WTC11 (cell line): ENCODE results near the gene OSBPL9. TPM values are rescaled to one million over a fixed set of nuclear protein-coding genes. Genes with fewer than 3 reads are reported as not detected.

Experiments
- ATAC-seq: fragments of 200-7000 bp; cut with Tn5 transposase; 2 replicates; pipeline ENCODE4 v1.10.0; 2021; ENCODE audit warnings: mild to moderate bottlenecking, moderate library complexity
- CTCF ChIA-PET: fragments of 300-600 bp; sonication (Branson Sonifier 250); formaldehyde crosslinking; loops from one replicate; lab custom pipeline; 2021; ENCODE audit warnings: antibody characterized with exemption; lab: Charles Lee
- POLR2A ChIA-PET: fragments of 350-600 bp; sonication (Branson Sonifier 250); formaldehyde crosslinking; loops from one replicate; lab custom pipeline; 2021; ENCODE audit warnings: antibody characterized with exemption; lab: Charles Lee
- DNase-seq: peaks from one replicate; pipeline ENCODE4 v3.0.0; 2021; ENCODE audit warnings: low spot score
- H3K27ac Mint-ChIP-seq: 2 replicates; pipeline ENCODE4 v1.8.0; 2021; ENCODE audit warnings: mixed read lengths
- H3K27me3 Mint-ChIP-seq: 2 replicates; pipeline ENCODE4 v1.8.0; 2021; ENCODE audit warnings: low read depth, mild to moderate bottlenecking, moderate library complexity, mixed read lengths
- H3K36me3 Mint-ChIP-seq: 2 replicates; pipeline ENCODE4 v1.8.0; 2021; ENCODE audit warnings: mixed read lengths
- H3K4me1 Mint-ChIP-seq: 2 replicates; pipeline ENCODE4 v1.8.0; 2022; ENCODE audit warnings: mixed read lengths
- H3K4me3 Mint-ChIP-seq: 2 replicates; pipeline ENCODE4 v1.8.0; 2021; ENCODE audit warnings: mild to moderate bottlenecking, moderate library complexity, mixed read lengths
- H3K9me3 Mint-ChIP-seq: 2 replicates; pipeline ENCODE4 v1.8.0; 2021; ENCODE audit warnings: mixed read lengths
- ATF2 ChIP-seq: sonication (generic); formaldehyde crosslinking; IDR thresholded peaks from 2 replicates; pipeline ENCODE4 v1.8.1; 2022; ENCODE audit warnings: low read depth, missing genetic modification reagents, borderline replicate concordance
- CBFB ChIP-seq: sonication (generic); formaldehyde crosslinking; IDR thresholded peaks from 2 replicates; pipeline ENCODE4 v1.8.1; 2022; ENCODE audit warnings: mild to moderate bottlenecking, low read depth, missing genetic modification reagents
- CTCF ChIP-seq: fragments of 200-600 bp; IDR thresholded peaks from 2 replicates; pipeline ENCODE4 v1.8.0; 2022; ENCODE audit warnings: antibody characterized with exemption
- E2F1 ChIP-seq: sonication (generic); formaldehyde crosslinking; IDR thresholded peaks from 2 replicates; pipeline ENCODE4 v1.8.0; 2022; ENCODE audit warnings: mild to moderate bottlenecking, missing genetic modification reagents
- GABPB1 ChIP-seq: sonication (generic); formaldehyde crosslinking; IDR thresholded peaks from 2 replicates; pipeline ENCODE4 v1.8.1; 2023; ENCODE audit warnings: mild to moderate bottlenecking, missing genetic modification reagents
- GRHL2 ChIP-seq: fragments of 250-450 bp; sonication (Bioruptor Pico); IDR thresholded peaks from 2 replicates; pipeline ENCODE4 v1.8.0; 2022; ENCODE audit warnings: mild to moderate bottlenecking, moderate library complexity; ENCODE audit not compliant: insufficient replicate concordance, severe bottlenecking
- MYBL2 ChIP-seq: sonication (generic); formaldehyde crosslinking; IDR thresholded peaks from 2 replicates; pipeline ENCODE4 v1.8.1; 2023; ENCODE audit warnings: mild to moderate bottlenecking, moderate library complexity, missing genetic modification reagents
- NFATC4 ChIP-seq: fragments of 250-450 bp; sonication (Bioruptor Pico); IDR thresholded peaks from 2 replicates; pipeline ENCODE4 v1.9.0; 2021; ENCODE audit warnings: mild to moderate bottlenecking
- NFYB ChIP-seq: sonication (generic); formaldehyde crosslinking; conservative IDR thresholded peaks from 2 replicates; pipeline ENCODE4 v1.8.0; 2022; ENCODE audit warnings: low read depth, missing genetic modification reagents
- NR1H2 ChIP-seq: sonication (generic); formaldehyde crosslinking; IDR thresholded peaks from 2 replicates; pipeline ENCODE4 v1.9.0; 2021; ENCODE audit warnings: mild to moderate bottlenecking, moderate library complexity, missing genetic modification reagents
- PRRX2 ChIP-seq: fragments of 250-450 bp; sonication (Bioruptor Pico); IDR thresholded peaks from 2 replicates; pipeline ENCODE4 v1.8.0; 2021; ENCODE audit warnings: mild to moderate bottlenecking
- STAT6 ChIP-seq: sonication (generic); formaldehyde crosslinking; conservative IDR thresholded peaks from 2 replicates; pipeline ENCODE4 v1.8.1; 2023; ENCODE audit warnings: mild to moderate bottlenecking, low read depth, missing genetic modification reagents, moderate library complexity
- TEAD1 ChIP-seq: sonication (generic); formaldehyde crosslinking; IDR thresholded peaks from 2 replicates; pipeline ENCODE4 v1.8.0; 2022; ENCODE audit warnings: mild to moderate bottlenecking, missing genetic modification reagents
- ZNF232 ChIP-seq: sonication (generic); formaldehyde crosslinking; IDR thresholded peaks from 2 replicates; pipeline ENCODE4 v1.8.0; 2022; ENCODE audit warnings: mild to moderate bottlenecking, missing genetic modification reagents
- ZNF281 ChIP-seq: sonication (generic); formaldehyde crosslinking; IDR thresholded peaks from 2 replicates; pipeline ENCODE4 v1.8.0; 2023; ENCODE audit warnings: mild to moderate bottlenecking, missing genetic modification reagents
- ZNF317 ChIP-seq: sonication (generic); formaldehyde crosslinking; IDR thresholded peaks from 2 replicates; pipeline ENCODE4 v1.8.1; 2023; ENCODE audit warnings: low read depth, mild to moderate bottlenecking, moderate library complexity, missing genetic modification reagents, borderline replicate concordance
- ZNF396 ChIP-seq: fragments of 250-450 bp; sonication (Bioruptor Pico); IDR thresholded peaks from 2 replicates; pipeline ENCODE4 v1.8.0; 2021; ENCODE audit warnings: mild to moderate bottlenecking, moderate library complexity, borderline replicate concordance
- ZNF416 ChIP-seq: fragments of 250-450 bp; sonication (Bioruptor Pico); IDR thresholded peaks from 2 replicates; pipeline ENCODE4 v1.9.0; 2021; ENCODE audit warnings: mild to moderate bottlenecking, inconsistent platforms
- ZNF425 ChIP-seq: fragments of 250-450 bp; sonication (Bioruptor Pico); conservative IDR thresholded peaks from 2 replicates; pipeline ENCODE4 v1.9.0; 2021; ENCODE audit warnings: mild to moderate bottlenecking
- ZNF512 ChIP-seq: sonication (generic); formaldehyde crosslinking; IDR thresholded peaks from 2 replicates; pipeline ENCODE4 v1.8.1; 2022; ENCODE audit warnings: missing genetic modification reagents, borderline replicate concordance
- ZNF671 ChIP-seq: fragments of 250-450 bp; sonication (Bioruptor Pico); IDR thresholded peaks from 2 replicates; pipeline ENCODE4 v1.8.0; 2021; ENCODE audit warnings: mild to moderate bottlenecking
- total RNA-seq: library from RNA; stranded (reverse); gene quantifications from 3 replicates; pipeline ENCODE4 v1.2.3, GENCODE V29; 2021

The OSBPL9 gene
- total RNA-seq, 1 experiment from 2014 or later: 55.6 TPM

- no peak for TF ChIP-seq STAT6 (CRISPR knock-in tag)
- no peak for TF ChIP-seq CBFB (CRISPR knock-in tag)
- no peak for TF ChIP-seq ZNF281 (CRISPR knock-in tag)
- no peak for TF ChIP-seq NFATC4 (CRISPR knock-in tag)
- TF ChIP-seq E2F1 (CRISPR knock-in tag): no peak
- no peak for TF ChIP-seq ZNF396 (CRISPR knock-in tag)
- no peak for TF ChIP-seq GRHL2
- no peak for TF ChIP-seq ZNF317 (CRISPR knock-in tag)
- no peak for TF ChIP-seq PRRX2 (CRISPR knock-in tag)
- TF ChIP-seq GABPB1 (CRISPR knock-in tag): no peak
- TF ChIP-seq ZNF512 (CRISPR knock-in tag): no peak
- TF ChIP-seq ZNF232: no peak
Observed at GRCh38 chr1:51726051-51726450, 109.2 kb downstream of the OSBPL9 start (continued).

- Mint-ChIP-seq H3K27ac (no peak overlapping the region), H3K4me3 (no peak overlapping the region), H3K4me1 (peaks cover 12% of the 10 kb centered on the region), H3K27me3 (no peaks in the 10 kb centered on the region), H3K9me3 (no peaks in the 10 kb centered on the region), H3K36me3 (no peaks in the 10 kb centered on the region)
- POLR2A ChIA-PET: no interaction called here
- CTCF ChIA-PET: interaction anchor here (0.6 kb wide), 1 partner anchor 396 kb away, joined by 4 read pairs; no protein-coding TSS in a partner anchor
- no peak for ATAC-seq
- DNase-seq: no peak
- TF ChIP-seq ZNF416 (CRISPR knock-in tag) (no peak), CBFB (CRISPR knock-in tag) (no peak), ZNF425 (CRISPR knock-in tag) (no peak), MYBL2 (CRISPR knock-in tag) (no peak), TEAD1 (CRISPR knock-in tag) (no peak), NFYB (CRISPR knock-in tag) (no peak), ZNF671 (no peak), ATF2 (CRISPR knock-in tag) (no peak), E2F1 (CRISPR knock-in tag) (no peak), CTCF (no peak), NR1H2 (CRISPR knock-in tag) (no peak)
Observed at GRCh38 chr1:51726544-51727225, 109.8 kb downstream of the OSBPL9 start.
